ENCODE data around the gene C11orf16. TPM values are rescaled to one million over a fixed set of nuclear protein-coding genes. Genes with fewer than 3 reads are reported as not detected.

The C11orf16 gene
- total RNA-seq, 1 experiment from 2014 or later: 0.42 TPM

DNA sequence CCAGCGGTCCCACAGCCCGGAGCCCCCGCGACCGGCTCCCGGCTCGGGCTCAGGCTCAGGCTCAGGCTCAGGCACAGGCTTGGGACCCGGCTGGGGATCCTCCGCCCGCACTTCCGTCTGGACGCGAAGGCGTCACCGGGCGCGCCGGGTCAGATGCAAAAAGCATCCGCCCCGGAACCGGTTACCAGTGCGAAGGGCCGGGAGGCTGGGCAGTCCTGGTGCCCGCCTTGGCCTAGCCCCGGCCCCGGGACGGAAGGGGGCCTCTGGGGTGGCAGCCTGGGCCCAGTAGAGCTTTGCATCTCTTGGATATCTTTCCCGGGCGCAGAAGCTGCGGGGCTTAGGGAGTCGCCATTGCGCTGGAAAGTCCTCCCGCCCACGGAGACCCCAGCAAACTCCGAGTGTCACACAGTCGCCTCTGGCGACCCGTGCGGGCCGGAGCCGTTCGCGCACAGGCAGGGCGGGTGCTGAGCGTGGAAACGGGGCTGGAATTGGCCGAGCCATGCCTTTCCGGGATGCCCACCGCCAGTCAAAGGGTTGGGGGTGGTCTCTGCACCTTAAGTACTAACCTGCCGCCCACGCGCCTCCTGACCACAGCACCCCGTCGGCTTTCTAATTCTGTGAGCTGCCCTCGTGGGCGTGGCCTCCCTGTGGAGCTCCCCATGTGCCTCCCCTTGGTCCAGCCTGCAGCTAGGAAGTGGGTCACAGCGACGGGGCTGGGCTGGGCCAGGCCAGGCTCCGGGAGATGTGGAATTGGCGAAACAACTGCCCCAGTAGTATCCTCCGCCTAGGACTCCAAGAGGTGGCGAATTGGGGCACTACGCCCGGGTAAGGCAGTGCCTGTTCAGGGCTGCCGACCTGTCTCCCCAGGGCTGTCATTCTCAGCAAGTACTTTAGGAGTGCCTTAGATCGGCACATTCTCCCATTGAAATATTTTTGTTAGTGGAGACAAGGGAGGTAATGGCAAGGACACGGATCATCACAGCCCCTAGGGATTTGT is 31.9 kb upstream of the C11orf16 start, which contains the start of gene TMEM9B (continued):
- TF ChIP-seq, protein P1, sequence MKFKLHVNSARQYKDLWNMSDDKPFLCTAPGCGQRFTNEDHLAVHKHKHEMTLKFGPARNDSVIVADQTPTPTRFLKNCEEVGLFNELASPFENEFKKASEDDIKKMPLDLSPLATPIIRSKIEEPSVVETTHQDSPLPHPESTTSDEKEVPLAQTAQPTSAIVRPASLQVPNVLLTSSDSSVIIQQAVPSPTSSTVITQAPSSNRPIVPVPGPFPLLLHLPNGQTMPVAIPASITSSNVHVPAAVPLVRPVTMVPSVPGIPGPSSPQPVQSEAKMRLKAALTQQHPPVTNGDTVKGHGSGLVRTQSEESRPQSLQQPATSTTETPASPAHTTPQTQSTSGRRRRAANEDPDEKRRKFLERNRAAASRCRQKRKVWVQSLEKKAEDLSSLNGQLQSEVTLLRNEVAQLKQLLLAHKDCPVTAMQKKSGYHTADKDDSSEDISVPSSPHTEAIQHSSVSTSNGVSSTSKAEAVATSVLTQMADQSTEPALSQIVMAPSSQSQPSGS (CRISPR knock-in tag; IDR thresholded peaks at IDR 0.05; ENCODE audit: borderline replicate concordance, low read depth): no peak
- TF ChIP-seq, protein P2, sequence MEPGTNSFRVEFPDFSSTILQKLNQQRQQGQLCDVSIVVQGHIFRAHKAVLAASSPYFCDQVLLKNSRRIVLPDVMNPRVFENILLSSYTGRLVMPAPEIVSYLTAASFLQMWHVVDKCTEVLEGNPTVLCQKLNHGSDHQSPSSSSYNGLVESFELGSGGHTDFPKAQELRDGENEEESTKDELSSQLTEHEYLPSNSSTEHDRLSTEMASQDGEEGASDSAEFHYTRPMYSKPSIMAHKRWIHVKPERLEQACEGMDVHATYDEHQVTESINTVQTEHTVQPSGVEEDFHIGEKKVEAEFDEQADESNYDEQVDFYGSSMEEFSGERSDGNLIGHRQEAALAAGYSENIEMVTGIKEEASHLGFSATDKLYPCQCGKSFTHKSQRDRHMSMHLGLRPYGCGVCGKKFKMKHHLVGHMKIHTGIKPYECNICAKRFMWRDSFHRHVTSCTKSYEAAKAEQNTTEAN (CRISPR knock-in tag; IDR thresholded peaks at IDR 0.05): no peak
- no peak for TF ChIP-seq ZNF416 (CRISPR knock-in tag; IDR thresholded peaks at IDR 0.05)
- peak; percentile 85; the same call in 1 of the 2 replicates for TF ChIP-seq CBFB (CRISPR knock-in tag; IDR thresholded peaks at IDR 0.05; ENCODE audit: low read depth)
- TF ChIP-seq ZNF671 (CRISPR knock-in tag; IDR thresholded peaks at IDR 0.05): no peak
- TF ChIP-seq ZNF121 (CRISPR knock-in tag; IDR thresholded peaks at IDR 0.05): peak; percentile 61; the same call in 1 of the 2 replicates
- TF ChIP-seq ZNF138 (CRISPR knock-in tag; conservative IDR thresholded peaks at IDR 0.05): 0 out of 2 replicates have a peak, but pooled peaks have one; percentile 32
- no peak for TF ChIP-seq TEAD4 (CRISPR knock-in tag; IDR thresholded peaks at IDR 0.05)
- no peak for TF ChIP-seq TCF7 (CRISPR knock-in tag; IDR thresholded peaks at IDR 0.05; ENCODE audit: low read depth)

DNA sequence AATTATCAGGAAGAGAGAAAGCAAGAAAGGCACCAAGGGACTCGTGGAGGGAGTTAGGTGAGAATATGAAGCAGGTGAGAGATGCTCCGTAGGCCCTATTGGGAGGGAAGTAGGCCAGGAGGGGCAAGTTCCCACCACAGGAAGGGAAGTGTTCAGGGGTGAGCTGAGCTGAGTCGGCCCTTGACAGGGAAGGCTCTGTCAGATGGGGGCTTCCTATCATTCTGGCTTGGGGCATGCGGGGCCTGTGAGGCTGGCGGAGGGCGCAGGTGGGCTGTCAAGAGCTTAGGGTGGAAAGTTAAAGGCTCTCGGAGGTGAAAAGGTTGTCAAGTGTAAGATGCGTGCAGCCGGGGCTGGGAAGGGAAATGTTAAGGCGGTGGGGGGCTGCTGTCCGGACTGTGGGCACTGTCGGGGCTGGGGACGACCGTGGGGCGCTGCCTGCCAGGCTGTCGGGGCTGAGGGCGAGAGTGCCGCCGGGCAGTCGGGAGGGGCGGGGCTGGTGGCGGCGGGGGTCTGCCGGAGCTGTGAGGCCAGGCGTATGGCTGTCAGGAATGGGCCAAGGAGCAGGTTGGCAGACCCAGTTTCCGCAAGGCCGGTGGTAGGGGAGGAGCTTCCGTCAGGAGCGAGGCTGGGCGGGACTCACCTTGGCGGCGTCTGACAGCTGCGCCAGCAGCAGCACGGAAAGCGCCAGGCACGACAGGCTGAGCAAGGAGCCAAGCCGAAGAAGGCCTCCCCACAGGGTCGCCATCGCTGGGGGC is 31.0 kb upstream of the C11orf16 start:
- ChIA-PET CTCF (interaction anchor here (0.6 to 2.5 kb wide), 13 partner anchors 15 to 610 kb away, joined by 3 to 19 read pairs (median 4); partner anchors contain the start of genes AKIP1 and WEE1), POLR2A (interaction anchor here (0.7 to 1.9 kb wide), 4 partner anchors 40 to 275 kb away, joined by 3 to 5 read pairs (median 4); partner anchors contain the start of genes AKIP1 and NRIP3)
- Mint-ChIP-seq H3K27ac (peak overlapping the region; percentile 34), H3K4me1 (peaks cover 26% of the 10 kb centered on the region), H3K9me3 (no peaks in the 10 kb centered on the region), H3K27me3 (ENCODE audit: low read depth) (no peaks in the 10 kb centered on the region), H3K36me3 (no peaks in the 10 kb centered on the region), H3K4me3 (peak overlapping the region; percentile 94)
- DNase-seq (ENCODE audit: low spot score): peak; percentile 87
- TF ChIP-seq FOXP1 (CRISPR knock-in tag; IDR thresholded peaks at IDR 0.05; ENCODE audit: borderline replicate concordance) (peak; percentile 24; the same call in 1 of the 2 replicates), ZNF263 (CRISPR knock-in tag; IDR thresholded peaks at IDR 0.05; ENCODE audit: low read depth) (no peak)
- TF ChIP-seq, protein P3, sequence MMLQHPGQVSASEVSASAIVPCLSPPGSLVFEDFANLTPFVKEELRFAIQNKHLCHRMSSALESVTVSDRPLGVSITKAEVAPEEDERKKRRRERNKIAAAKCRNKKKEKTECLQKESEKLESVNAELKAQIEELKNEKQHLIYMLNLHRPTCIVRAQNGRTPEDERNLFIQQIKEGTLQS (CRISPR knock-in tag; conservative IDR thresholded peaks at IDR 0.05): no peak
- TF ChIP-seq, protein P1 (CRISPR knock-in tag; IDR thresholded peaks at IDR 0.05; ENCODE audit: borderline replicate concordance, low read depth): no peak
- ATAC-seq: peak; percentile 83

DNA sequence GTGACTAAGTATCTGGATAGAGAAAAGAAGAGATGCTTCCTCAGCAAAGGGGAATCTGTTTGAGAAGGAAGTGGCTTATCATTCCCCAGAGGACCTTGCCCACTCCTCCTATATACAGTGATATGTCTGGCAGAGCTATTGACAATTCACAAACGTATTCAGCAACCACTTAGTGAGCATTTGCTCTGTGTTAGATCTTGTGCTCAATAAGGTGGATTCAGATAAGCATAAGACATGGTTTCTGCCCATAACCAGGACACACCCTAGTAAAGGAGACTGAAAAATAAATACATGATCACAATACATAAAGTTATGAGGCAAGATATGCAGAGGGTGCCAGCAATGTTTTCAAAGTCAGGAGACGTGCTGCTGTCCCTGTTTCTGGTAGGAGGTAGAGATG is 30.1 kb upstream of the C11orf16 start:
- no peaks in the 10 kb centered on the region for H3K9me3 Mint-ChIP-seq
- DNase-seq (ENCODE audit: low spot score) (no peak), ATAC-seq (no peak)
- POLR2A ChIA-PET: interaction anchor here (1.1 to 1.2 kb wide), 2 partner anchors 41 to 274 kb away, joined by 3 to 4 read pairs; partner anchors contain the start of gene NRIP3
- H3K4me3 Mint-ChIP-seq: peak overlapping the region; percentile 94
- H3K27me3 Mint-ChIP-seq (ENCODE audit: low read depth): no peaks in the 10 kb centered on the region
- H3K27ac Mint-ChIP-seq: no peak overlapping the region
- H3K36me3 Mint-ChIP-seq: no peaks in the 10 kb centered on the region
- H3K4me1 Mint-ChIP-seq: peaks cover 26% of the 10 kb centered on the region
- CTCF ChIA-PET: interaction anchor here (2.5 kb wide), 1 partner anchor 29 kb away, joined by 17 read pairs; no protein-coding TSS in a partner anchor
- TF ChIP-seq, protein P4, sequence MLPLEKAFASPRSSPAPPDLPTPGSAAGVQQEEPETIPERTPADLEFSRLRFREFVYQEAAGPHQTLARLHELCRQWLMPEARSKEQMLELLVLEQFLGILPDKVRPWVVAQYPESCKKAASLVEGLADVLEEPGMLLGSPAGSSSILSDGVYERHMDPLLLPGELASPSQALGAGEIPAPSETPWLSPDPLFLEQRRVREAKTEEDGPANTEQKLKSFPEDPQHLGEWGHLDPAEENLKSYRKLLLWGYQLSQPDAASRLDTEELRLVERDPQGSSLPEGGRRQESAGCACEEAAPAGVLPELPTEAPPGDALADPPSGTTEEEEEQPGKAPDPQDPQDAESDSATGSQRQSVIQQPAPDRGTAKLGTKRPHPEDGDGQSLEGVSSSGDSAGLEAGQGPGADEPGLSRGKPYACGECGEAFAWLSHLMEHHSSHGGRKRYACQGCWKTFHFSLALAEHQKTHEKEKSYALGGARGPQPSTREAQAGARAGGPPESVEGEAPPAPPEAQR (CRISPR knock-in tag; IDR thresholded peaks at IDR 0.05): no peak
- TF ChIP-seq RORB (CRISPR knock-in tag; IDR thresholded peaks at IDR 0.05) (no peak), SOX15 (CRISPR knock-in tag; IDR thresholded peaks at IDR 0.05) (no peak), TEAD4 (CRISPR knock-in tag; IDR thresholded peaks at IDR 0.05) (no peak), CREM (CRISPR knock-in tag; IDR thresholded peaks at IDR 0.05) (no peak), ZNF232 (CRISPR knock-in tag; IDR thresholded peaks at IDR 0.05) (no peak), SMAD3 (CRISPR knock-in tag; IDR thresholded peaks at IDR 0.05; ENCODE audit: borderline replicate concordance) (no peak)
- TF ChIP-seq, protein P5, sequence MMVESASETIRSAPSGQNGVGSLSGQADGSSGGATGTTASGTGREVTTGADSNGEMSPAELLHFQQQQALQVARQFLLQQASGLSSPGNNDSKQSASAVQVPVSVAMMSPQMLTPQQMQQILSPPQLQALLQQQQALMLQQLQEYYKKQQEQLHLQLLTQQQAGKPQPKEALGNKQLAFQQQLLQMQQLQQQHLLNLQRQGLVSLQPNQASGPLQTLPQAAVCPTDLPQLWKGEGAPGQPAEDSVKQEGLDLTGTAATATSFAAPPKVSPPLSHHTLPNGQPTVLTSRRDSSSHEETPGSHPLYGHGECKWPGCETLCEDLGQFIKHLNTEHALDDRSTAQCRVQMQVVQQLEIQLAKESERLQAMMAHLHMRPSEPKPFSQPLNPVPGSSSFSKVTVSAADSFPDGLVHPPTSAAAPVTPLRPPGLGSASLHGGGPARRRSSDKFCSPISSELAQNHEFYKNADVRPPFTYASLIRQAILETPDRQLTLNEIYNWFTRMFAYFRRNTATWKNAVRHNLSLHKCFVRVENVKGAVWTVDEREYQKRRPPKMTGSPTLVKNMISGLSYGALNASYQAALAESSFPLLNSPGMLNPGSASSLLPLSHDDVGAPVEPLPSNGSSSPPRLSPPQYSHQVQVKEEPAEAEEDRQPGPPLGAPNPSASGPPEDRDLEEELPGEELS (CRISPR knock-in tag; IDR thresholded peaks at IDR 0.05): no peak

Measured in WTC11 (cell line).